WTC11 (cell line): ENCODE results near the gene GABRR2. TPM values are rescaled to one million over a fixed set of nuclear protein-coding genes. Genes with fewer than 3 reads are reported as not detected.

Source experiments
- ATAC-seq: fragments of 200-7000 bp; cut with Tn5 transposase; 2 replicates; pipeline ENCODE4 v1.10.0; 2021; ENCODE audit warnings: mild to moderate bottlenecking, moderate library complexity
- CTCF ChIA-PET: fragments of 300-600 bp; sonication (Branson Sonifier 250); formaldehyde crosslinking; loops from one replicate; lab custom pipeline; 2021; ENCODE audit warnings: antibody characterized with exemption; lab: Charles Lee
- POLR2A ChIA-PET: fragments of 350-600 bp; sonication (Branson Sonifier 250); formaldehyde crosslinking; loops from one replicate; lab custom pipeline; 2021; ENCODE audit warnings: antibody characterized with exemption; lab: Charles Lee
- DNase-seq: peaks from one replicate; pipeline ENCODE4 v3.0.0; 2021; ENCODE audit warnings: low spot score
- H3K27ac Mint-ChIP-seq: 2 replicates; pipeline ENCODE4 v1.8.0; 2021; ENCODE audit warnings: mixed read lengths
- H3K27me3 Mint-ChIP-seq: 2 replicates; pipeline ENCODE4 v1.8.0; 2021; ENCODE audit warnings: low read depth, mild to moderate bottlenecking, moderate library complexity, mixed read lengths
- H3K36me3 Mint-ChIP-seq: 2 replicates; pipeline ENCODE4 v1.8.0; 2021; ENCODE audit warnings: mixed read lengths
- H3K4me1 Mint-ChIP-seq: 2 replicates; pipeline ENCODE4 v1.8.0; 2022; ENCODE audit warnings: mixed read lengths
- H3K4me3 Mint-ChIP-seq: 2 replicates; pipeline ENCODE4 v1.8.0; 2021; ENCODE audit warnings: mild to moderate bottlenecking, moderate library complexity, mixed read lengths
- H3K9me3 Mint-ChIP-seq: 2 replicates; pipeline ENCODE4 v1.8.0; 2021; ENCODE audit warnings: mixed read lengths
- ATF1 ChIP-seq: sonication (generic); formaldehyde crosslinking; IDR thresholded peaks from 2 replicates; pipeline ENCODE4 v1.8.1; 2023; ENCODE audit warnings: mild to moderate bottlenecking, moderate library complexity, missing genetic modification reagents
- CBFB ChIP-seq: sonication (generic); formaldehyde crosslinking; IDR thresholded peaks from 2 replicates; pipeline ENCODE4 v1.8.1; 2022; ENCODE audit warnings: mild to moderate bottlenecking, low read depth, missing genetic modification reagents
- CREM ChIP-seq: sonication (generic); formaldehyde crosslinking; IDR thresholded peaks from 2 replicates; pipeline ENCODE4 v1.8.1; 2022; ENCODE audit warnings: mild to moderate bottlenecking, missing genetic modification reagents, moderate library complexity
- GABPB1 ChIP-seq: sonication (generic); formaldehyde crosslinking; IDR thresholded peaks from 2 replicates; pipeline ENCODE4 v1.8.1; 2023; ENCODE audit warnings: mild to moderate bottlenecking, missing genetic modification reagents
- MXD4 ChIP-seq: fragments of 250-450 bp; sonication (Bioruptor Pico); IDR thresholded peaks from 2 replicates; pipeline ENCODE4 v1.8.0; 2021; ENCODE audit warnings: mild to moderate bottlenecking, moderate library complexity, borderline replicate concordance
- NFE2L1 ChIP-seq: sonication (generic); formaldehyde crosslinking; IDR thresholded peaks from 2 replicates; pipeline ENCODE4 v1.8.1; 2023; ENCODE audit warnings: missing genetic modification reagents
- NR2C2 ChIP-seq: sonication (generic); formaldehyde crosslinking; IDR thresholded peaks from 2 replicates; pipeline ENCODE4 v1.8.0; 2022; ENCODE audit warnings: mild to moderate bottlenecking, missing genetic modification reagents
- NR3C1 ChIP-seq: sonication (generic); formaldehyde crosslinking; conservative IDR thresholded peaks from 2 replicates; pipeline ENCODE4 v1.8.1; 2023; ENCODE audit warnings: low read depth, mild to moderate bottlenecking, missing genetic modification reagents
- SP1 ChIP-seq: sonication (generic); formaldehyde crosslinking; conservative IDR thresholded peaks from 2 replicates; pipeline ENCODE4 v1.8.1; 2022; ENCODE audit warnings: missing genetic modification reagents
- TCF7 ChIP-seq: sonication (generic); formaldehyde crosslinking; IDR thresholded peaks from 2 replicates; pipeline ENCODE4 v1.8.0; 2022; ENCODE audit warnings: mild to moderate bottlenecking, low read depth, missing genetic modification reagents, moderate library complexity
- USF1 ChIP-seq: sonication (generic); formaldehyde crosslinking; IDR thresholded peaks from 2 replicates; pipeline ENCODE4 v1.8.0; 2022; ENCODE audit warnings: mild to moderate bottlenecking, missing genetic modification reagents
- USF2 ChIP-seq: sonication (generic); formaldehyde crosslinking; IDR thresholded peaks from 2 replicates; pipeline ENCODE4 v1.8.1; 2023; ENCODE audit warnings: mild to moderate bottlenecking, missing genetic modification reagents, moderate library complexity
- ZNF263 ChIP-seq: sonication (generic); formaldehyde crosslinking; IDR thresholded peaks from 2 replicates; pipeline ENCODE4 v1.8.1; 2022; ENCODE audit warnings: low read depth, mild to moderate bottlenecking, moderate library complexity, missing genetic modification reagents
- ZNF317 ChIP-seq: sonication (generic); formaldehyde crosslinking; IDR thresholded peaks from 2 replicates; pipeline ENCODE4 v1.8.1; 2023; ENCODE audit warnings: low read depth, mild to moderate bottlenecking, moderate library complexity, missing genetic modification reagents, borderline replicate concordance
- ZNF396 ChIP-seq: fragments of 250-450 bp; sonication (Bioruptor Pico); IDR thresholded peaks from 2 replicates; pipeline ENCODE4 v1.8.0; 2021; ENCODE audit warnings: mild to moderate bottlenecking, moderate library complexity, borderline replicate concordance
- ZNF423 ChIP-seq: fragments of 250-450 bp; sonication (Bioruptor Pico); IDR thresholded peaks from 2 replicates; pipeline ENCODE4 v2.1.2; 2022; ENCODE audit warnings: mild to moderate bottlenecking, moderate library complexity
- total RNA-seq: library from RNA; stranded (reverse); gene quantifications from 3 replicates; pipeline ENCODE4 v1.2.3, GENCODE V29; 2021
- TF ChIP-seq, protein P1 (sequence below): sonication (generic); formaldehyde crosslinking; IDR thresholded peaks from 2 replicates; pipeline ENCODE4 v1.8.0; 2022; ENCODE audit warnings: mild to moderate bottlenecking, missing genetic modification reagents
- TF ChIP-seq, protein P2 (sequence below): fragments of 250-450 bp; sonication (Bioruptor Pico); IDR thresholded peaks from 2 replicates; pipeline ENCODE4 v1.9.0; 2021; ENCODE audit warnings: moderate library complexity, mild to moderate bottlenecking, inconsistent platforms, borderline replicate concordance
- TF ChIP-seq, protein P3 (sequence below): sonication (generic); formaldehyde crosslinking; conservative IDR thresholded peaks from 2 replicates; pipeline ENCODE4 v1.8.1; 2023; ENCODE audit warnings: mild to moderate bottlenecking, low read depth, missing genetic modification reagents, moderate library complexity
- TF ChIP-seq, protein P4 (sequence below): sonication (generic); formaldehyde crosslinking; IDR thresholded peaks from 2 replicates; pipeline ENCODE4 v1.8.1; 2022; ENCODE audit warnings: missing genetic modification reagents, borderline replicate concordance

The GABRR2 gene
- total RNA-seq, 1 experiment from 2014 or later, result not detected

- ATAC-seq (no peak), DNase-seq (no peak)
- no peaks in the 10 kb centered on the region for H3K27me3 Mint-ChIP-seq
- peaks cover 11% of the 10 kb centered on the region for H3K4me1 Mint-ChIP-seq
- ChIA-PET CTCF (interaction anchor here (1.0 to 1.9 kb wide), 4 partner anchors 8 to 49 kb away, joined by 3 to 13 read pairs (median 4); no protein-coding TSS in a partner anchor), POLR2A (no interaction called here)
- no peak overlapping the region for H3K27ac Mint-ChIP-seq
- H3K36me3 Mint-ChIP-seq, result no peaks in the 10 kb centered on the region
- H3K4me3 Mint-ChIP-seq, result no peak overlapping the region
- TF ChIP-seq TCF7 (no peak), ZNF263 (CRISPR knock-in tag) (no peak)
- TF ChIP-seq, protein P1, sequence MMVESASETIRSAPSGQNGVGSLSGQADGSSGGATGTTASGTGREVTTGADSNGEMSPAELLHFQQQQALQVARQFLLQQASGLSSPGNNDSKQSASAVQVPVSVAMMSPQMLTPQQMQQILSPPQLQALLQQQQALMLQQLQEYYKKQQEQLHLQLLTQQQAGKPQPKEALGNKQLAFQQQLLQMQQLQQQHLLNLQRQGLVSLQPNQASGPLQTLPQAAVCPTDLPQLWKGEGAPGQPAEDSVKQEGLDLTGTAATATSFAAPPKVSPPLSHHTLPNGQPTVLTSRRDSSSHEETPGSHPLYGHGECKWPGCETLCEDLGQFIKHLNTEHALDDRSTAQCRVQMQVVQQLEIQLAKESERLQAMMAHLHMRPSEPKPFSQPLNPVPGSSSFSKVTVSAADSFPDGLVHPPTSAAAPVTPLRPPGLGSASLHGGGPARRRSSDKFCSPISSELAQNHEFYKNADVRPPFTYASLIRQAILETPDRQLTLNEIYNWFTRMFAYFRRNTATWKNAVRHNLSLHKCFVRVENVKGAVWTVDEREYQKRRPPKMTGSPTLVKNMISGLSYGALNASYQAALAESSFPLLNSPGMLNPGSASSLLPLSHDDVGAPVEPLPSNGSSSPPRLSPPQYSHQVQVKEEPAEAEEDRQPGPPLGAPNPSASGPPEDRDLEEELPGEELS (CRISPR knock-in tag), result no peak
- TF ChIP-seq, all 79 proteins: peak for 0
- H3K9me3 Mint-ChIP-seq, result peaks cover 7% of the 10 kb centered on the region; the same call in 1 of the 2 replicates
These were observed 24.5 kb downstream of the GABRR2 start for GRCh38 chr6:89290401-89291155.

DNA sequence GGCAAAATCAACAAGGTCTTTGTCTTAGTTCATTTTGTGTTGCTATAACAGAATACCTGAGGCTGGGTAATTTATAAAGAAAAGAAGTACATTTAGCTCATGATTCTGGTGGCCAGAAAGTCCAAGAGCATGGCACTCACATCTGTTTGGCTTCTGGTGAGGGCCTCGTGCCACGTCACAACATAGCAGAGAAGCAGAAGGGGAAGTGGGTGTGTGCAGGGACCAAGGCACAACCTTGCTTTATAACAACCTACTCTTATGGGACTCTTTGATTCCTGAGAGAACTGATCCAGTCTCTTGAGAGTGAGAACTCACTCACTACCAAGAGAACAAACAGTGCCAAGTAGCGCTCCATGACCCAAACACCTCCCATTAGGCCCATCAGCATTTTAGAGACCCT is 25.4 kb downstream of the GABRR2 start:
- H3K9me3 Mint-ChIP-seq, result peaks cover 4% of the 10 kb centered on the region; the same call in 1 of the 2 replicates
- TF ChIP-seq GABPB1 (CRISPR knock-in tag) (no peak), CBFB (CRISPR knock-in tag) (no peak), NR3C1 (CRISPR knock-in tag) (no peak), ZNF317 (CRISPR knock-in tag) (no peak), USF2 (CRISPR knock-in tag) (no peak), NFE2L1 (CRISPR knock-in tag) (no peak)
- TF ChIP-seq, protein P2, sequence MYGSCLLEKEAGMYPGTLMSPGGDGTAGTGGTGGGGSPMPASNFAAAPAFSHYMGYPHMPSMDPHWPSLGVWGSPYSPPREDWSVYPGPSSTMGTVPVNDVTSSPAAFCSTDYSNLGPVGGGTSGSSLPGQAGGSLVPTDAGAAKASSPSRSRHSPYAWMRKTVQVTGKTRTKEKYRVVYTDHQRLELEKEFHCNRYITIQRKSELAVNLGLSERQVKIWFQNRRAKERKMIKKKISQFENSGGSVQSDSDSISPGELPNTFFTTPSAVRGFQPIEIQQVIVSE, result no peak
- ATAC-seq, result no peak
- H3K4me3 Mint-ChIP-seq, result no peak overlapping the region
- ChIA-PET POLR2A (no interaction called here), CTCF (interaction anchor here (1.3 to 1.8 kb wide), 2 partner anchors 10 to 22 kb away, joined by 4 to 6 read pairs; no protein-coding TSS in a partner anchor)
- H3K36me3 Mint-ChIP-seq, result no peaks in the 10 kb centered on the region
- DNase-seq, result no peak
- peaks cover 18% of the 10 kb centered on the region for H3K4me1 Mint-ChIP-seq
- H3K27ac Mint-ChIP-seq, result no peak overlapping the region
- H3K27me3 Mint-ChIP-seq, result no peaks in the 10 kb centered on the region

DNA sequence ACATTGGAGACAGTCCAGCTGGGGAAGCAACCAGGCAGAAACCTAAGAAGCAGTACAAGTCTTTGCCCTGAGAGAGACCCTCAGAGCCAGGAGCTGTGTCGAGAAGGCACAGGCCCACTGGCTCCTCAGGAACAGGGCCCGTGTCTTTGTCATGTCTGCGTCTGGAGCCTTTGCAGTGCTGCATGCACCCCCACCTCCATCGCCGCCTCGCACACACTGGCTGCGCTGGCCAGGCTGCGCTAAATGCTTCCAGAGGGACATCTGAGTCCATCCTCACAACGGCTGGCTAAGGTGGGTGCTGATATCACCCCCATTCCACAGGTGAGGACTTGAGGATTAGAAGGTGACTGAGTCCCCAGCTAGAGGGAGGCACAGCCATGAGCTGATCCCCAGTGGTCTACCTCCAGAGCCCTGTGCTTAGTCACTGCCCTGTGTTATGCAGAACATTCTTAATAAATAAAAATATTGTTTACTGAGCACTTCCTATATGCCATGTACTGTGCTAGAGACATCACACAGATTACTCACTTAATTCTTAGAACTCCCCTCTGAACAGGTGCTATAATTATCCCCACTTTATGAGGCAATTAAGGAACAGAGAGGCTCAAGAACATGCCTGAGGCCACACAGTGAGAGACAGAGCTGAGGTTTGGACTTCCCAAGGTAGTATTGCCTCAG is 27.6 kb downstream of the GABRR2 start:
- POLR2A ChIA-PET, result no interaction called here
- H3K9me3 Mint-ChIP-seq, result no peaks in the 10 kb centered on the region
- H3K27ac Mint-ChIP-seq, result no peak overlapping the region
- H3K4me3 Mint-ChIP-seq, result no peak overlapping the region
- no peaks in the 10 kb centered on the region for H3K36me3 Mint-ChIP-seq
- DNase-seq (no peak), ATAC-seq (no peak)
- CTCF ChIA-PET, result interaction anchor here (1.3 to 2.0 kb wide), 2 partner anchors 24 to 85 kb away, joined by 6 read pairs; no protein-coding TSS in a partner anchor
- peaks cover 18% of the 10 kb centered on the region for H3K4me1 Mint-ChIP-seq
- H3K27me3 Mint-ChIP-seq, result no peaks in the 10 kb centered on the region
- TF ChIP-seq MXD4 (CRISPR knock-in tag) (no peak), USF1 (no peak), ATF1 (CRISPR knock-in tag) (no peak), CREM (CRISPR knock-in tag) (no peak), SP1 (CRISPR knock-in tag) (no peak), ZNF423 (CRISPR knock-in tag) (no peak), NR2C2 (CRISPR knock-in tag) (no peak), ZNF396 (CRISPR knock-in tag) (no peak)
- TF ChIP-seq, protein P3, sequence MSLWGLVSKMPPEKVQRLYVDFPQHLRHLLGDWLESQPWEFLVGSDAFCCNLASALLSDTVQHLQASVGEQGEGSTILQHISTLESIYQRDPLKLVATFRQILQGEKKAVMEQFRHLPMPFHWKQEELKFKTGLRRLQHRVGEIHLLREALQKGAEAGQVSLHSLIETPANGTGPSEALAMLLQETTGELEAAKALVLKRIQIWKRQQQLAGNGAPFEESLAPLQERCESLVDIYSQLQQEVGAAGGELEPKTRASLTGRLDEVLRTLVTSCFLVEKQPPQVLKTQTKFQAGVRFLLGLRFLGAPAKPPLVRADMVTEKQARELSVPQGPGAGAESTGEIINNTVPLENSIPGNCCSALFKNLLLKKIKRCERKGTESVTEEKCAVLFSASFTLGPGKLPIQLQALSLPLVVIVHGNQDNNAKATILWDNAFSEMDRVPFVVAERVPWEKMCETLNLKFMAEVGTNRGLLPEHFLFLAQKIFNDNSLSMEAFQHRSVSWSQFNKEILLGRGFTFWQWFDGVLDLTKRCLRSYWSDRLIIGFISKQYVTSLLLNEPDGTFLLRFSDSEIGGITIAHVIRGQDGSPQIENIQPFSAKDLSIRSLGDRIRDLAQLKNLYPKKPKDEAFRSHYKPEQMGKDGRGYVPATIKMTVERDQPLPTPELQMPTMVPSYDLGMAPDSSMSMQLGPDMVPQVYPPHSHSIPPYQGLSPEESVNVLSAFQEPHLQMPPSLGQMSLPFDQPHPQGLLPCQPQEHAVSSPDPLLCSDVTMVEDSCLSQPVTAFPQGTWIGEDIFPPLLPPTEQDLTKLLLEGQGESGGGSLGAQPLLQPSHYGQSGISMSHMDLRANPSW (CRISPR knock-in tag), result no peak
- TF ChIP-seq, protein P4, sequence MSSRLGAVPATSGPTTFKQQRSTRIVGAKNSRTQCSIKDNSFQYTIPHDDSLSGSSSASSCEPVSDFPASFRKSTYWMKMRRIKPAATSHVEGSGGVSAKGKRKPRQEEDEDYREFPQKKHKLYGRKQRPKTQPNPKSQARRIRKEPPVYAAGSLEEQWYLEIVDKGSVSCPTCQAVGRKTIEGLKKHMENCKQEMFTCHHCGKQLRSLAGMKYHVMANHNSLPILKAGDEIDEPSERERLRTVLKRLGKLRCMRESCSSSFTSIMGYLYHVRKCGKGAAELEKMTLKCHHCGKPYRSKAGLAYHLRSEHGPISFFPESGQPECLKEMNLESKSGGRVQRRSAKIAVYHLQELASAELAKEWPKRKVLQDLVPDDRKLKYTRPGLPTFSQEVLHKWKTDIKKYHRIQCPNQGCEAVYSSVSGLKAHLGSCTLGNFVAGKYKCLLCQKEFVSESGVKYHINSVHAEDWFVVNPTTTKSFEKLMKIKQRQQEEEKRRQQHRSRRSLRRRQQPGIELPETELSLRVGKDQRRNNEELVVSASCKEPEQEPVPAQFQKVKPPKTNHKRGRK (CRISPR knock-in tag), result no peak
